H1 (cell line): ENCODE data around the gene TSPAN5. TPM values are rescaled to one million over a fixed set of nuclear protein-coding genes. Genes with fewer than 3 reads are reported as not detected.

Source experiments
- BACH1 ChIP-seq: IDR thresholded peaks from 2 replicates; pipeline ENCODE4 v1.6.1; 2012; ENCODE audit warnings: low read length, improper control_type of control experiment
- CTBP2 ChIP-seq: IDR thresholded peaks from 2 replicates; pipeline ENCODE4 v1.7.0; 2011; ENCODE audit warnings: borderline replicate concordance, mild to moderate bottlenecking, moderate library complexity, mixed read lengths, low read length; ENCODE audit not compliant: insufficient read depth, insufficient read length
- FOSL1 ChIP-seq: IDR thresholded peaks from 2 replicates; pipeline ENCODE4 v1.6.1; 2011; ENCODE audit warnings: mild to moderate bottlenecking, low read depth, low read length, moderate library complexity; ENCODE audit not compliant: insufficient read depth
- HDAC2 ChIP-seq, 2 experiments: fragments of 300-600 bp in 1 of 2; sonication (generic) in 1 of 2; IDR thresholded peaks; 2 replicates each; pipeline ENCODE4 v1.6.1; 2011 to 2012; ENCODE audit warnings: low read depth in 2 of 2, low read length in 2 of 2, mild to moderate bottlenecking in 2 of 2, moderate library complexity in 2 of 2, borderline replicate concordance in 1 of 2, inconsistent platforms in 1 of 2
- SAP30 ChIP-seq: fragments of 300-600 bp; sonication (generic); IDR thresholded peaks from 2 replicates; pipeline ENCODE4 v1.7.1; 2012; ENCODE audit warnings: low read length, moderate library complexity, mild to moderate bottlenecking, inconsistent platforms; ENCODE audit not compliant: insufficient read depth, insufficient replicate concordance
- YY1 ChIP-seq: IDR thresholded peaks from 2 replicates; pipeline ENCODE4 v1.6.1; 2011; ENCODE audit warnings: low read depth, mild to moderate bottlenecking, low read length
- polyA plus RNA-seq, 7 experiments: library from polyadenylated mRNA; depleted of rRNA in 3 of 7; stranded (reverse) in 5 of 7; unstranded in 2 of 7; fragments of >200 nt in 5 of 7; fragments of 200-250 nt in 2 of 7; gene quantifications; 1 replicate in 5 of 7; 2 replicates in 1 of 7; 4 replicates in 1 of 7; pipeline versions ENCODE4 v1.2.1 to v1.2.3, GENCODE V29; 2011 to 2013; ENCODE audit warnings: missing spikeins in 2 of 7, mixed read lengths in 2 of 7
- total RNA-seq: library from RNA; stranded (reverse); fragmentation: NEBNext Ultra II Directional; extraction: Animal tissue kit (Norgen Biotek cat#: 25700); gene quantifications from 2 replicates; pipeline ENCODE4 v1.2.1, GENCODE V29; 2021

Gene TSPAN5
- total and polyA plus RNA-seq, 2 of the 8 experiments (the other 6 are each of a cell fraction or from before 2014, with no cell fraction given) = 17.6 to 21.2 TPM

GRCh38 chr4:98544141-98544817, 114.1 kb downstream of the TSPAN5 start (continued):
- TF ChIP-seq YY1 (no peak), HDAC2 (IDR thresholded peaks at IDR 0.05; ENCODE audit: borderline replicate concordance in 1 of 2, low read depth in 2 of 2, low read length in 2 of 2) (no peak), CTBP2 (no peak), SAP30 (no peak), BACH1 (no peak), FOSL1 (no peak)
